ENCODE measurements around the gene IL1RAP.

GRCh38 chr3:190706582-190706981 lies 192.7 kb downstream of the IL1RAP start:
- TF ChIP-seq POLR2AphosphoS5 (IDR thresholded peaks at IDR 0.05): no peak
- TF ChIP-seq, protein P1, sequence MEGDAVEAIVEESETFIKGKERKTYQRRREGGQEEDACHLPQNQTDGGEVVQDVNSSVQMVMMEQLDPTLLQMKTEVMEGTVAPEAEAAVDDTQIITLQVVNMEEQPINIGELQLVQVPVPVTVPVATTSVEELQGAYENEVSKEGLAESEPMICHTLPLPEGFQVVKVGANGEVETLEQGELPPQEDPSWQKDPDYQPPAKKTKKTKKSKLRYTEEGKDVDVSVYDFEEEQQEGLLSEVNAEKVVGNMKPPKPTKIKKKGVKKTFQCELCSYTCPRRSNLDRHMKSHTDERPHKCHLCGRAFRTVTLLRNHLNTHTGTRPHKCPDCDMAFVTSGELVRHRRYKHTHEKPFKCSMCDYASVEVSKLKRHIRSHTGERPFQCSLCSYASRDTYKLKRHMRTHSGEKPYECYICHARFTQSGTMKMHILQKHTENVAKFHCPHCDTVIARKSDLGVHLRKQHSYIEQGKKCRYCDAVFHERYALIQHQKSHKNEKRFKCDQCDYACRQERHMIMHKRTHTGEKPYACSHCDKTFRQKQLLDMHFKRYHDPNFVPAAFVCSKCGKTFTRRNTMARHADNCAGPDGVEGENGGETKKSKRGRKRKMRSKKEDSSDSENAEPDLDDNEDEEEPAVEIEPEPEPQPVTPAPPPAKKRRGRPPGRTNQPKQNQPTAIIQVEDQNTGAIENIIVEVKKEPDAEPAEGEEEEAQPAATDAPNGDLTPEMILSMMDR (IDR thresholded peaks at IDR 0.05): no peak
- TF ChIP-seq EP300 (IDR thresholded peaks at IDR 0.05): no peak
- TF ChIP-seq POLR2A (IDR thresholded peaks at IDR 0.05): no peak

Measured in sigmoid colon (tissue), 4 donors.